ENCODE results near the gene SLC16A13.
"Not testable (repeated sequence)": the region's sequence is repeated elsewhere in the genome, so short reads cannot be mapped to it uniquely, and the experiment has no call there.

Gene SLC16A13, protein sequence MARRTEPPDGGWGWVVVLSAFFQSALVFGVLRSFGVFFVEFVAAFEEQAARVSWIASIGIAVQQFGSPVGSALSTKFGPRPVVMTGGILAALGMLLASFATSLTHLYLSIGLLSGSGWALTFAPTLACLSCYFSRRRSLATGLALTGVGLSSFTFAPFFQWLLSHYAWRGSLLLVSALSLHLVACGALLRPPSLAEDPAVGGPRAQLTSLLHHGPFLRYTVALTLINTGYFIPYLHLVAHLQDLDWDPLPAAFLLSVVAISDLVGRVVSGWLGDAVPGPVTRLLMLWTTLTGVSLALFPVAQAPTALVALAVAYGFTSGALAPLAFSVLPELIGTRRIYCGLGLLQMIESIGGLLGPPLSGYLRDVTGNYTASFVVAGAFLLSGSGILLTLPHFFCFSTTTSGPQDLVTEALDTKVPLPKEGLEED

DNA sequence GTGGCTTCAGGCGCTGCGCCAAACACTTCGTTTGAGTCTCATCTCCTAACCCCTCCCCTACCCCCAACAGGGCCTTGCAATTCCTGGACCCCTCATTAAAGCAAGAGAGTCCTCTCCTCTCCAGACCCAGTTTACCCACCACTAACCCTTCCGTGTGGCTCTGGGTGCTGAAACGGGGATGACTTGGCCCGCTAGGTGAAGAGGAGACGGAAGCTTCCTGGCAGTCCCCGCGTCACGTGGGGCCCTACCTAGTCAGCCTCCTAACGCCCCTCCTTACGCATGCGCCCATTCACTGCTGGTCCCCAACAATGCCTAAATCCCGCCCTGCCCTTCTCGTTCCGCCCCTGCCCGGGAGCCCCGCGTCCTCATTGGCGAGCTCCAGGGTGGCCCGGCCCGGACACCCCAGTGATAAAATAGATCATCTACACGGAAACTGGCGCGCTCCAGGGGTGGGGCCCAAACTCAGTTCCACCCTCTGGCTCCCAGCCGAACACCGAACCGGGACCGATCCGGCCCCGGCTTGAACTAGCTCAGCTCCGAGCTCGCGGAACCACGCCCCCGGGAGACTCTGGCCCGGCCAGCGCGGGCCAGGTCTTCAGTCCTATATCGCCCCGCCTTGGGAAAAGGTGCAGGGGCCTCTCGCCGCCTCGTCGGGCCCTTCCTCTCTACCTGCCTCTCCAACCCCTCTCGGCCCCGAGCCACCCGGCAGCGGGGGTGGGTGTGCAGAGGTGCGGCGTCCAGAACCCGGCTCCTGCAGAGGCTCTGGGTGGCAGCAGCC is at the start of gene SLC16A13:
Gene SLC16A13, plus strand, starts transcription at position 425 of the 778 bp plus-strand sequence. CDS start 368 bp downstream, outside the sequence.
- peak; percentile 98 for DNase-seq (ENCODE audit: low spot score)

DNA sequence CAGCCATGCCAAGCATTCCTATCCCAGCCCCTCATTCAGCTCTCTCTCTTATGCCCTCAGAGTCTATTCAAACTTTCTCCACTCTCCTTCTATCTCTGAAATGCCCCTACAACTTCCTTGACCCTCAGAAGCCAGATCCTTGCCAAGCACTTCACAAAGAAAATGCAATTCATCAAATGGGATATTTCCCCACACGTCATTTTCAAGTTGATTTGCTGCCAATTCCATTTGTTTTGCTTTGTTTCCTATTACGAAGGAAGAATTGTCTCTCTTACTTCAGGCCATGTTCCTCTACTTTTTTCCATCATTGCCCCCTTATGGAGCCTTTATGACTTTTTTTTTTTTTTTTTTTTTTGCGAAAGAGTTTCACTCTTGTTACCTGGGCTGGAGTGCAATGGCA is 49.1 kb upstream of the SLC16A13 start:
- DNase-seq (ENCODE audit: low spot score), result no peak

DNA sequence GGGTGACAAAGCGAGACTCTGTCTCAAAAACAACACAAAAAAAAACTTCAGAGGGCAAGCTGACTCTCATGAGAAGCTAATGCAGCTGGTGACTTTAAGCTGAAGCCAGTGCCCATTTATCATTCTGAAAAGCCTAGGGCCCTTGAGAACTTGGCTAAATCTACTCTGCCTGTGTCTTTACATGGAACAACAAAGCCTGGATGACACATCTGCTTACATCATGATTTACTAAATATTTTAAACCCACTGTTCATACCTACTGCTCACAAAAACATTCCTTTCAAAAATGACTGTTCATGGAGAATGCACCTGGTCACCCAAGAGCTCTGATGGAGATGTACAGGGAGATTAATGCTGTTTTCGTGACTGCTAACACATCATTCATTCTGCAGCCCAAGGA is 46.0 kb upstream of the SLC16A13 start:
- DNase-seq (ENCODE audit: low spot score), result no peak

DNA sequence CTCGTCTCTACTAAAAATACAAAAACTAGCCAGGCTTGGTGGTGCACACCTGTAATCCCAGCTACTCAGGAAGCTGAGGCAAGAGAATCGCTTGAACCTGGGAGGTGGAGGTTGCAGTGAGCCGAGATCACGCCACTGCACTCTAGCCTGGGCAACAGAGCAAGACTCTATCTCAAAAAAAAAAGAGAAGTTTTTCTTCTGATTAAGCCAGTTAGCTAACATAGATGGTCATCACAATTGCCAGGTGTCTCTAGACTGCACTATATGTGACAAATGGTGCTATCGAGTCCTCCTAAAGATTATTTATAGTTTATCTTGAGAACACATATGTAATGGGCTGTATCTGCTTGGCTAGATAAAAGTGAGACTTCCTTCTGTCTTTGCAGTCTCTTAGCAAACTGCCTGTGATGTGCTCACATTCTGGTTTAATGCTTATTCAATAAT is 42.2 kb upstream of the SLC16A13 start:
- DNase-seq (ENCODE audit: low spot score), result not testable (repeated sequence)

DNA sequence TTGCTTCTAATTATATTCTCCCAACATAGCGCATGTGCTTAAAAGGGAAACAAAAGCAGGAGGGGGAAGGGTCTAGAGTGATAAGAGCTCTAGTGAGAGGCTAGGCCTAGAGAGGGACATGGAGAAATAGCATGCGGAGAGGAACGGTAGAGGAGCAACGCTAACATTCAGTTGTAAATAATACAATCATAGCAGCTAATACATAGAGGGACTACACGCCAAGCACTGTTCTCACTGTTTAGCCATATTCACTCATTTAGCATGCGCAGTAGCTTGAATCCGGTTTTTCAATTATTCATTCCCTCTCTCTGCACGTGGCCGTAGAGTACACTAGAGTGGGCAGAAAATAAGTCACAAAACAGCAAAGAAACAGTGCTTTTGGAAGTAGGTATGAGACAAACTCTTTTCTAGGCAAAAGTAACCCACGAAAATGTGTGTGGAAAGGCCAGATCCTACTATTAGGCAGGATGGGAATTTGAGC is 41.7 kb upstream of the SLC16A13 start:
- DNase-seq (ENCODE audit: low spot score), result no peak

DNA sequence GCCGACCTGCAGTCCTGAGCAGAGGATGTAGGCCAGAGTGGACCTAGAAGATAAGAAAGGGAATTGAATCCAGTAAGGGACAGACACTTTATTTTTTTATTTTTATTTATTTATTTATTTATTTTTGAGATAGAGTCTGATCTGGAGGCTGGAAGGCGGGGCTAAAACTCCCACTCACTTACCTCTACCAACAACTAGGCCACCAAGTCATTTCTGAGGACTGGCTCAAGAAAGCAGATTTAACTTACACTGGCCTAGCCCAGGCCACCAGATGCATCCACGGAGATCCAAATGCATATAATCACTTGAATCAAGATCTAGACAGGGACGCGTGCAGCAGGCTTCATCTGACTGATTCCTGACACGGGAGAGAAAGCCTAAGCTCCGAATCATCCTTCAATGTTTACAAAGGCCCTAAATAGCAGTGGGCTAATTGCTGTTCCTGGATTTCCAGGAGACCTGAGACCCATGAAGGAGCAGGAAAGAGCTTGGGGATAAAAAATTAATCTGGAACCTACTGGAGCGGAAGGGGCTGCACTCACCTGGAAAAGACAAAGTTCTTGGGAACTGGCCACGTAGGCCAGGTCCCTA is 41.1 kb upstream of the SLC16A13 start:
- no peak for DNase-seq (ENCODE audit: low spot score)

DNA sequence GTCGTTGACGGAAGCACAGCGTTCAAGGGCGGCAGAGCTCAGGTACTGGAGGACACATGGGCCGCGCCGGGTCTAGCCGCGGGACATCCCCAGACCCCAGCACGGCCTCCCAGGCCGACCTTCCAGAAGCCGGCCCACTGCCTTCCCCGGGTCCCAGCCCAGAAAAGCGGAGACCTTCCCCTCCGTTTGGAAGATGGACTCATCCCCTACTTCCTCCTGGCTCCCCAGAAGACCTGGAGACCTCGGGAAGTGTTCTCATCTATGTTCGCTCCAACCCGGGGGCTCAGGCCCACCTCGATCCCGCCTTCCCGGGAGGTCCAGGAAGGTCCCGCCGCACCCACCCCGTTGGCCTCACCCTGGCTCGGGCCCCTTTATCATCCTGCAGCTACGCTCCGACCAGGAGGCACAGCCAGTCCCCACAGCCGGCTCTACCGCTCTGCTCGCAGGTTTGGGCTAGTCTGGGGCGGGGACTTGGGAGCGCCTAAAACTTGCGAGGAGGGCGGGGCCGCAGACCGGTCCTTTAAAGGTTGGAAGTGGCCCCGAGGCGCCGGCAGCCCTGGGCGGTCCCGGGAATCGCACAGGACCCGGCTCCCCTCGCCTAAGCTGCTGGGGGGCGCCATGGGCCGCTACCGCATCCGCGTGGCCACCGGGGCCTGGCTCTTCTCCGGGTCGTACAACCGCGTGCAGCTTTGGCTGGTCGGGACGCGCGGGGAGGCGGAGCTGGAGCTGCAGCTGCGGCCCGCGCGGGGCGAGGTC is 40.1 kb upstream of the SLC16A13 start, which contains the start of gene ALOX12:
Gene ALOX12, plus strand, starts transcription at position 550 of the 756 bp plus-strand sequence. Its CDS starts 69 bp downstream, at position 619.
- DNase-seq (ENCODE audit: low spot score), result peak; percentile 83

DNA sequence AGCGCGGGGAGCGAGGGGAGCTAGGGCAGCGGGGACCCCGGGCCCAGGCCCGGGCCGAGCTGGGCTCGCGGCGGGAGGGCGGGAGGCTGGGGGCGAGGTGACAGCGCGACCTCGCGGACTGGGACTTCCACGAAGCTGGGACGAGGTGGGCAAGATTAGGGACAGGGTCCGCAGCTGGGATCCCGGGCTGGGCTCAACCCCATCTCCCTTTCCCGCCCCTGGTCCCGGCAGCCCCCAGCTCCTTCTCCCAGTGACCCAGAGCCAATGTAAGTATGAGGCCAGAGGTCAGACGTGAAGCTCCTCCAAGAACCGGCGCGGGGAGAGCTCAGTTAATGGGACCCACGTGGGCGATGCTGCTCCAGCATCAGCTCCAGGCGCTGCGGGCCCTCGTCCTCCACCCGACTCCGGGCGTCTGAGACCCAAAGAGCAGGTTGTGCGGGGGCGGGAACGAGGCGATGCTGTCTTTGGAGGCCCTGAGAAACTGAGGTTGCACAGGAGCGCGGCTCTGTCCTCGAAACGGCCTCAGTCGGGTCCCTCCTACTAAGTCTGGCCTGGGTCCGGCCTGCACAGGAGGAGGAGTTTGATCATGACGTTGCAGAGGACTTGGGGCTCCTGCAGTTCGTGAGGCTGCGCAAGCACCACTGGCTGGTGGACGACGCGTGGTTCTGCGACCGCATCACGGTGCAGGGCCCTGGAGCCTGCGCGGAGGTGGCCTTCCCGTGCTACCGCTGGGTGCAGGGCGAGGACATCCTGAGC is 39.4 kb upstream of the SLC16A13 start:
- DNase-seq (ENCODE audit: low spot score), result no peak

DNA sequence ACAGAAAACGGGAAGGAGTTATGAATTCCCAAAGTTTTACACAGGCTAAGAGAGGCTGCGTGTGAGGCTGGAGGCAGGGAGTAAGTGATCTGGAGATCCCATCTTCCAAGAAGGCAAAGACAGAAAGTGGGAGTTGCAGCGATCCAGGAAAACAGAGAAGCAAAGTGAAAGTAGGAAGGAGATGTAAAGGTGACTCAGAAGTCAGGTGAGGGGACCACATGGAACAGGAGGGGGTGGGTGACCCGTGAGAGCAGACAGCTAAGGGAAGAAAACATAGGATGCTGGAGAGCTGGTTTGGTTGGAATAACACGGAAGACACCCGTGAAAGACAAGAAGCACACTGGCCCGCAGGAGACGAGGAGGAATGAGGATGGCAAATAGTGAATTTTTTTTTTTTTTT is 38.6 kb upstream of the SLC16A13 start:
- no peak for DNase-seq (ENCODE audit: low spot score)

DNA sequence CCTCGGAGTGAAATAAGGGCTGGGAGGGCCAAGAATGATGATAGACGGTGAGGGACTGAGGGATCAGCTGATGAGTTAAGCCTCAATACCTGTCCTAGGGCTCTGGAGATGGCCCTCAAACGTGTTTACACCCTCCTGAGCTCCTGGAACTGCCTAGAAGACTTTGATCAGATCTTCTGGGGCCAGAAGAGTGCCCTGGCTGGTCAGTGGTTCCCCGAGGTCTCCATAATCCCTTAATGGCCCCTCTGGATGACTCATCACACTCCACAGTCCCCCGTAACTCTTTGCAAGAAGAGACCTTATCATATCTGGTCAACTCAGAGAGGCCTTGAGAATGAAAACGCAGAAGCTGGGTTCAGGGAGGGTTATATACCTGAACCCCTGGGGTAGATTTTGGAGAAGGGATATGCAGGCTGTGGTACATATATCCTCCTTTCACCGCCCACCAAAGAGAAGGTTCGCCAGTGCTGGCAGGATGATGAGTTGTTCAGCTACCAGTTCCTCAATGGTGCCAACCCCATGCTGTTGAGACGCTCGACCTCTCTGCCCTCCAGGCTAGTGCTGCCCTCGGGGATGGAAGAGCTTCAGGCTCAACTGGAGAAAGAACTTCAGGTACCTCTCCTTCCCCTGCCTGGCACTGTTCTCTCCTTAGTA is 36.8 kb upstream of the SLC16A13 start:
- DNase-seq (ENCODE audit: low spot score), result no peak

DNA sequence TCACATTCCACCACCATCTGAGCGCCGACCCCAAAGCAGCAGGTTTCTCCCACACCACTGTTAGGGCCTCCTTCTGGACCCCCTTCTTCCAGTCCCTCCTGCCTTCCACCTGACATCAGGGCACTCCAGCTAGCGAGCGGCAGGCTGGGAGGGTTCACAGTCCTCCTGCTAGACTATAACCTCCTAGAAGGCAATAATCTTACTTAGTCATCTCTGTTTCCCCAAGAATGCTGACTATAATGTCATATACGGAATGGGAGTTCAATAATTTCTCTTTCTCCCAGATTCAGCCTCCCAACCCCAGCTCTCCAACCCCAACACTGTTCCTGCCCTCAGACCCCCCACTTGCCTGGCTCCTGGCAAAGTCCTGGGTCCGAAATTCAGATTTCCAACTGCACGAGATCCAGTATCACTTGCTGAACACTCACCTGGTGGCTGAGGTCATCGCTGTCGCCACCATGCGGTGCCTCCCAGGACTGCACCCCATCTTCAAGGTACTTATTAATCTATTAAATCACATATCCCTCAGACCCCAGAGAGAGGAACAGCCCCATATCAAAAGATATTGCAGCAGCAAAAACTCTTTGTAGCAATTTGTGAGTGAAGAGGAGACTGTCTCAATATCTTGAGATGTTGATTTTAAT is 34.4 kb upstream of the SLC16A13 start:
- no peak for DNase-seq (ENCODE audit: low spot score)

DNA sequence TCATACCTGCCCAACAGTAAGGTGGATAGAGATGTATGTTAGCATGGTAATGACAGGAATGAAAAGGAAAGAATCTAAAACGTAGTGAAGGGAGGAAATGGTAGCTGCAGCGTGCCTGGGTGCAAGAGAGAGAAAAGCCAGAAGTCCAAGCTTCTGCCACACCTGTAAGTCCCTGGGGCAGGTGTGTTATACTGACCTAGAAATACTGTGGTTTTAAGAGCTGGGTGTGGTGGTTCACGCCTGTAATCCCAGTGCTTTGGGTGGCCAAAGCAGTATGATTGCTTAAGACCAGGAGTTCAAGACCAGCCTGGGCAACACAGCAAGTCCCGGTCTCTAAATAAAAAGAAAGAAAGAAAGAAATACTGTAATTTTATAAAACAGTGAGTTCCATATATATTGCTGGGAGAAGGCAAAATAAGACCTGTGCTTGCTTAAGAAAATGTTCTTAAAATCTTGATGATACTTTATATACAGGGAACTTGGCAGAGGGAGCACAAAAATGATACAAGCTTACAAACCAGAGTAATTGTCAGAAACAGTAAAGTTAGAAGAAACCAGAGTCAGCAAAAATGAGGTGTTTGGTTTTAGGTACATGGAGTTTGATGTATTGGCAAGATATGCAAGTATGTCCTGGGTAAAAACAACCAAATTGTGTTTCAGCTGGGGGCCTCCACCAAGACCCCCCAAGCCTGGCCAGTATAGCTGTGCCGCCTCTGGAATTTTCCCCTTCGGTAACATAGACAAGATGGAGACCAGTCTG is 33.3 kb upstream of the SLC16A13 start:
- DNase-seq (ENCODE audit: low spot score), result no peak

DNA sequence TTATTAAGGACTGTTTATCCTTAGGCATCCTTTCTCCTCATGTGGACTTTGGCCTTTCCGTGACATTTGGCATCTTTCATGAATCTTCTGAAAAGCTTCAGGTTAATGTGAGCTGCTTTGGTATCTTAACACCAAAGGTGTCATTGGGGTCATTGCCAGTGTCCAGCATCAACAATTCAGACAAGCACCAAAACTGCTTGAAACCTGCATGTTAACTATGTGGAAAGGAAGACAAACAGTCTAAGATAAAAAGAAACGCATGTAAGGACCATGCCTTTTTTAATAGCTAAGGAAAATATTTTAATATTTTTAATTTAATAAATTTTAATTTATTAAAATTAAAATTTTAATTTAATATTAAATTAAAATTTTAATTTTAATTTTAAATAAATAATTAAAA is 32.1 kb upstream of the SLC16A13 start:
- no peak for DNase-seq (ENCODE audit: low spot score)

DNA sequence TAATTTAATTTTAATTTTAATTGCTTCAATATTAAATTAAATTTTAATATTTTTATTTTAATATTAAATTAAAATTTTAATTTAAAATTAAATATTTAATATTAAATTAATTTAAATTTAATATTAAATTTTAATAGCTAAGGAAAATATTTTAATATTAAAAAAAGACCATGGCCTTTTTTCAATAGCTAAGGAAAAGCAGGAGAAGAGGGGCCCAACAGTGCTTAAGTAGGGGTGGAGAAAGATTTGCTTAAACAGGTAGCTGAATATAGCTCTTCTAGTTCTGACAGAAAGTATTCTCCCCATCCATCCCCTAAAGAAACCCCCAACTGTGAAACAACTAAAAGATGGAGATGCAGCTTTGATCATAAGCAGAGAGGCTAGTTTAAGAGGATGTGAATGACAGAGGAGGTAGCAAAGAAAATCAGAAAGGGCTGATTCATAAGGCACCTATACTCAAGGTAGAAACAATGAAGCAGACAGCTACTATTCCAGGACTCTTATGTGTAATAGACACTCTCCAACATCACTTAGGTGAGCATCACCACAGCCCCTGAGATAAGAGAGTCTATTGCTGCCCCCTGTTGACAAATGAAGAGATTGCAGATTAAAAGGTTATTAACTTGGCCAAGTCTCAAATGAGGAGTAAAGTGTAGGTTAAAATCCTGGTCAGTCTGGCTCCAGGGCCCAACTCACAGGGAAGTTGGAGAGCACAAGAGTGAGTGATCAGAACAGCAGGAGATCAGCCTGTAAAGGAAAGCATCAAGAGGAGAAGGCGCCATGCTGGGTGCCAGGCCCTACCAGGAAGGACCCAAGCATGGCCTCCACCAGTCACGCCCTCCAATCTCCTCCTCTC is 31.2 kb upstream of the SLC16A13 start:
- no peak for DNase-seq (ENCODE audit: low spot score)

DNA sequence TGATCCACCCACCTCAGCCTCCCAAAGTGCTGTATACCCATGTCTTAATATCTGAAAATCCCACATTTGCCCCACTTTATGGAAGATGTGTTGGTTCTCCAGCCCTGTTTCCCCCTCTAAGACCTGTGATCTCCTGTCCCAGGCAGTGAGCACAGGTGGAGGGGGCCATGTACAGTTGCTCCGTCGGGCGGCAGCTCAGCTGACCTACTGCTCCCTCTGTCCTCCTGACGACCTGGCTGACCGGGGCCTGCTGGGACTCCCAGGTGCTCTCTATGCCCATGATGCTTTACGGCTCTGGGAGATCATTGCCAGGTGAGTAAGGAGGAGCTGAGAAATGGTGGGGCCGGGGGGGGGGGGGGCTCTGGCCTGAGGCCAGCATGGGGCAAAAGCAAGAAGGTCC is 30.1 kb upstream of the SLC16A13 start:
- no peak for DNase-seq (ENCODE audit: low spot score)

DNA sequence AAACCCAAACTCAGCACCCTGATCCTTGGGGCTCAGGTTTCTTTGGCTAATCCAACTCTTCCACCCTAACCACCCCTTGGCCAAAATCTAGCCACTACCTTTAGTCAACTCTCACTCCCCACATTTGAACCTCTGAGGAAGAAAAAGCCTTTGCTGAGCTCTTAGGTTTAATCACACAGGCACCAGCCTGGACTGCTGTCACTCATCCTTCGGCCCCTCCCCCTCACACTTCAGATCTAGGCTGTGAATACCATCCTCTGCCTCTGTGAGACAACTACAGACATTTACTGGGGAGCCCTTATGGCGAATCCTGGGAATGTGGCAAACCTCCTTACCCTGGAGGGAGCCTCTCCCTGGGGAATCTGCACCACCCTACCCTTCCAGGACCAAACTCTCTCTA is 28.7 kb upstream of the SLC16A13 start:
- no peak for DNase-seq (ENCODE audit: low spot score)

DNA sequence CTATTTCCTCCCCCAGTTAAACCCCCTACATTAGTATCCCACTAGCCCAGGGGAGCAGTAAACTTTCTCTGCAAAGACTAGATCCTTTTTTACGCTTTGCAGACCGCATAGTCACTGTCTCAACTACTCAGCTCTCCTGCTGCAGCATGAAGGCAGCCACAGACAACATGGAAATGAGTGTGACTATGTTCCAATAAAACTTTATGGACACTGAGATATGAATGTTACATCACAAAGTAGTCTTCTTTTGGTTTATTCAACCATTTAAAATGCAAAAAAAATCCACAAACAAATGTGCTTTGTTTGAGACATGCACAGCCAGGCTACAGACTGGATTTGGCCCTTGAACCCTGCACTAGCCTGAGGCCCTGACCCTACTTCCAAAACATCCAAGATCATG is 25.3 kb upstream of the SLC16A13 start:
- no peak for DNase-seq (ENCODE audit: low spot score)

DNA sequence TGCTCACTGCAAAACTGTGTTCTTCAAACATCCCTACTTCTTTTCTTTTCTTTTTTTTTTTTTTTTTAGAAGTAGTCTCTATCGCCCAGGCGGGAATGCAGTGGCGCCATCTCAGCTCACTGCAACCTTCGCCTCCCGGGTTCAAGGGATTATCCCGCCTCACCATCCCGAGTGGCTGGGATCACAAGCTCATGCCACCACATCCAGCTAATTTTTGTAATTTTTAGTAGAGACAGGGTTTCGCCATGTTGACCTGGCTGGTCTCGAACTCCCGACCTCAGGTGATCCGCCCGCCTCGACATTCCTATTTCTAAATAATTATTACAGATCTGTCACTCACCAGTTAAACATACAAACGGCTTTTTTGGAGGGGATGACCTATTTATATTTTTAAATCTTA is 24.4 kb upstream of the SLC16A13 start:
- DNase-seq (ENCODE audit: low spot score), result no peak

Measured in ecto neural progenitor cell (in vitro differentiated cells).